Heart left ventricle (tissue), 16 donors: ENCODE data around the gene PEX7. TPM values are rescaled to one million over a fixed set of nuclear protein-coding genes. Genes with fewer than 3 reads are reported as not detected.

ENCODE experiments used
- ATAC-seq, 4 donors: fragments of 200-7000 bp; cut with Tn5 transposase; one replicate each; pipeline ENCODE4 v1.9.1; 2020 to 2022; ENCODE audit warnings: moderate library complexity in 4 of 4, mild to moderate bottlenecking in 3 of 4, moderate number of reproducible peaks in 1 of 4
- DNase-seq, 5 donors: peaks; one replicate each; pipeline ENCODE4 v3.0.0-alpha.2; 2020
- H3K27ac ChIP-seq, 12 donors: fragments of 200-600 bp; sonication (generic) in 4 of 12; one replicate each; pipeline versions ENCODE4 v1.5.0 to v1.8.0; 2016 to 2022; ENCODE audit warnings: mild to moderate bottlenecking in 2 of 12
- H3K27me3 ChIP-seq, 9 donors: fragments of 200-600 bp; sonication (generic) in 2 of 9; one replicate each; pipeline versions ENCODE4 v1.5.1 to v1.8.0; 2016 to 2022; ENCODE audit warnings: mild to moderate bottlenecking in 3 of 9
- H3K36me3 ChIP-seq, 9 donors: fragments of 200-600 bp; sonication (generic) in 2 of 9; one replicate each; pipeline versions ENCODE4 v1.5.0 to v1.8.0; 2018 to 2022; ENCODE audit warnings: mild to moderate bottlenecking in 2 of 9
- H3K4me1 ChIP-seq, 12 donors: fragments of 200-600 bp; sonication (generic) in 4 of 12; one replicate each; pipeline versions ENCODE4 v1.5.0 to v1.8.0; 2016 to 2022; ENCODE audit warnings: mild to moderate bottlenecking in 3 of 12
- H3K4me3 ChIP-seq, 12 donors: fragments of 200-600 bp; sonication (generic) in 4 of 12; one replicate each; pipeline versions ENCODE4 v1.5.0 to v1.8.0; 2017 to 2022; ENCODE audit warnings: mild to moderate bottlenecking in 9 of 12, moderate library complexity in 4 of 12
- H3K9me3 ChIP-seq, 12 donors: fragments of 200-600 bp; sonication (generic) in 4 of 12; one replicate each; pipeline versions ENCODE4 v1.5.0 to v1.8.0; 2016 to 2022; ENCODE audit warnings: mild to moderate bottlenecking in 1 of 12
- CTCF ChIP-seq, 12 donors: fragments of 200-600 bp; sonication (generic) in 4 of 12; IDR thresholded peaks; one replicate each; pipeline versions ENCODE4 v1.5.0 to v1.8.0; 2018 to 2022; ENCODE audit warnings: antibody characterized with exemption in 12 of 12, mild to moderate bottlenecking in 5 of 12
- POLR2A ChIP-seq, 2 donors: fragments of 450-650 bp; IDR thresholded peaks; one replicate each; pipeline ENCODE4 v1.6.1; 2017; ENCODE audit warnings: antibody characterized with exemption in 2 of 2, mild to moderate bottlenecking in 2 of 2, moderate library complexity in 2 of 2
- WGBS, 4 donors: extraction: QIAGEN DNeasy Blood & Tissue Kit in 2 of 4; methylation state at CpG; one replicate each; pipeline versions ENCODE4 v1.1.5 to v1.1.7; 2013 to 2018; 5-methylcytosine and 5-hydroxymethylcytosine counted together
- intact Hi-C, 10 donors: fragments of 100-400 bp; cut with DNase I; formaldehyde crosslinking; loops; one replicate each; pipeline versions ENCODE4 v1.11.1 to v1.14.2; 2022
- polyA plus RNA-seq, 2 donors: library from polyadenylated mRNA; stranded (reverse); fragments of 200-250 nt; gene quantifications; one replicate each; pipeline ENCODE4 v1.2.3, GENCODE V29; 2013
- total RNA-seq, 9 donors: library from RNA; depleted of rRNA in 2 of 9; stranded (reverse); fragments of >200 nt in 2 of 9; fragmentation: NEBNext Ultra II Directional in 3 of 9; extraction: Animal tissue kit (Norgen Biotek cat#: 25700) in 3 of 9; gene quantifications; one replicate each; pipeline versions ENCODE4 v1.1.0 to v1.2.4, GENCODE V29; 2016 to 2023
- donor health status: ischemic (EF 13 %, LVEDD 7.1; RV severe dilation, severe dysfunction).
- donor health status: healthy with polysubstance abuse.
- donor health status: DM: no; HTN: yes; CAD: no.
- donor health status: DM: no; HTN: no; CAD: no.
- donor health status: ischemic (EF 25% LVEDD 6.9; RV normal size, moderate dysfunction).
- donor health status: ischemic (EF 25% LVEDD 5.7; RV mildly dilated, moderate dysfunction).
- donor health status: healthy.
- donor health status: DM: yes; HTN: yes; CAD: no.
- donor health status: ischemic (EF 35%, LVEDD 5.7; RV mildly dilated, moderate dysfunction).
- donor health status: nonischemic (EF 11% LVEDD 7.7; RV severe dilation, severe dysfunction).
- donor health status: DM: yes; HTN: yes; CAD: no.
- donor health status: PGD.
- donor health status: ischemic (EF 29% LVEDD 5.4; RV normal size, mild dysfunction).
- donor health status: nonischemic (EF 23%, LVEDD 6.1; RV moderate dilation, normal function).

Gene PEX7
- total and polyA plus RNA-seq, 11 donors, result 4.7 to 22.1 (median 15.5) TPM

GRCh38 chr6:136774228-136775041, 48.0 kb upstream of the PEX7 start:
- 66 to 74% (median 69%) methylated on average over 6 of the region's 6 CpGs for WGBS, 4 donors
- peaks cover 4 to 57% (median 37%) of the 10 kb centered on the region in 12 donors for H3K4me1 ChIP-seq
- H3K27me3 ChIP-seq, result no peaks in the 10 kb centered on the region
- TF ChIP-seq POLR2A (IDR thresholded peaks at IDR 0.05) (no peak), CTCF (IDR thresholded peaks at IDR 0.05) (no peak)
- H3K4me3 ChIP-seq, result no peak overlapping the region
- intact Hi-C loops, result no loop called here
- H3K27ac ChIP-seq, result peak overlapping the region in 10 of 12 donors; percentile 25 to 67 (median 44)
- H3K36me3 ChIP-seq, result no peaks in the 10 kb centered on the region
- DNase-seq (no peak), ATAC-seq (no peak)
- no peaks in the 10 kb centered on the region for H3K9me3 ChIP-seq

- ATAC-seq (no peak), DNase-seq (no peak)
- 75 to 82% (median 77%) methylated on average over 3 of the region's 3 CpGs for WGBS, 4 donors
- no peak overlapping the region for H3K4me3 ChIP-seq
- peak overlapping the region in 6 of 12 donors; percentile 16 to 67 (median 33) for H3K27ac ChIP-seq
- H3K27me3 ChIP-seq, result no peaks in the 10 kb centered on the region
- no peaks in the 10 kb centered on the region for H3K36me3 ChIP-seq
- intact Hi-C loops, result no loop called here
- TF ChIP-seq CTCF (IDR thresholded peaks at IDR 0.05), result no peak
- no peak for TF ChIP-seq POLR2A (IDR thresholded peaks at IDR 0.05)
- H3K9me3 ChIP-seq, result no peaks in the 10 kb centered on the region
- peaks cover 4 to 63% (median 40%) of the 10 kb centered on the region in 12 donors for H3K4me1 ChIP-seq
Observed at GRCh38 chr6:136775081-136775480, 47.3 kb upstream of the PEX7 start.

- Histone ChIP-seq H3K4me3 (no peak overlapping the region), H3K4me1 (peaks cover 4 to 65% (median 41%) of the 10 kb centered on the region in 12 donors), H3K27ac (peak overlapping the region in 5 of 12 donors; percentile 16 to 67 (median 41)), H3K36me3 (no peaks in the 10 kb centered on the region), H3K27me3 (no peaks in the 10 kb centered on the region), H3K9me3 (no peaks in the 10 kb centered on the region)
- TF ChIP-seq POLR2A (IDR thresholded peaks at IDR 0.05) (no peak), CTCF (IDR thresholded peaks at IDR 0.05) (no peak)
- DNase-seq (no peak), ATAC-seq (no peak)
- 89 to 94% (median 93%) methylated on average over 2 of the region's 2 CpGs for WGBS, 4 donors
- intact Hi-C loops, result no loop called here
Observed at GRCh38 chr6:136775548-136775947, 46.8 kb upstream of the PEX7 start.

- Histone ChIP-seq H3K36me3 (no peaks in the 10 kb centered on the region), H3K27me3 (no peaks in the 10 kb centered on the region), H3K4me3 (no peak overlapping the region), H3K27ac (peak overlapping the region in 2 of 12 donors; percentile 3 to 51), H3K4me1 (peaks cover 0 to 65% (median 44%) of the 10 kb centered on the region in 12 donors), H3K9me3 (no peaks in the 10 kb centered on the region)
- no peak for TF ChIP-seq CTCF (IDR thresholded peaks at IDR 0.05)
- no peak for DNase-seq
- intact Hi-C loops, result no loop called here
- no peak for ATAC-seq
- WGBS, 4 donors, result 37 to 54% (median 42%) methylated on average over 3 of the region's 3 CpGs
Observed at GRCh38 chr6:136777651-136778050, 44.7 kb upstream of the PEX7 start.
